IMR-90 (cell line): Measurements from ENCODE around the gene TPD52L2. TPM values are rescaled to one million over a fixed set of nuclear protein-coding genes. Genes with fewer than 3 reads are reported as not detected.

Experiments
- CTCF ChIP-seq: conservative IDR thresholded peaks from 2 replicates; pipeline ENCODE4 v1.5.1; 2012; ENCODE audit warnings: mild to moderate bottlenecking, low read depth, low read length, improper control_type of control experiment
- NFE2L2 ChIP-seq: fragments of 150-350 bp; IDR thresholded peaks from 2 replicates; pipeline ENCODE4 v1.6.1; 2016; ENCODE audit warnings: low read depth, mild to moderate bottlenecking, low read length
- polyA plus RNA-seq, 3 experiments: library from polyadenylated mRNA; depleted of rRNA; stranded (reverse); fragments of >200 nt; gene quantifications; 2 replicates each; pipeline ENCODE4 v1.2.3, GENCODE V29; 2012; ENCODE audit warnings: low replicate concordance in 1 of 3
- total RNA-seq: library from RNA; depleted of rRNA; stranded (reverse); fragments of >200 nt; gene quantifications from 2 replicates; pipeline ENCODE4 v1.2.3, GENCODE V29; 2012

The TPD52L2 gene
- total and polyA plus RNA-seq, 2 of the 4 experiments (the other 2 are of a cell fraction), result 113 to 189 TPM

GRCh38 chr20:63835021-63835858 is 29.8 kb upstream of the TPD52L2 start (continued):
- TF ChIP-seq CTCF (0 out of 2 replicates have a peak, but pooled peaks have one; percentile 17), NFE2L2 (no peak)
